Prostate gland (tissue), 2 donors: ENCODE data around the gene MYO15B.

Experiments
- POLR2A ChIP-seq: fragments of 450-650 bp; IDR thresholded peaks from one replicate; pipeline ENCODE4 v1.6.1; 2016; ENCODE audit warnings: antibody characterized with exemption, mild to moderate bottlenecking
- POLR2AphosphoS5 ChIP-seq: sonication (generic); formaldehyde crosslinking; IDR thresholded peaks from one replicate; pipeline ENCODE4 v1.6.1; 2017; ENCODE audit warnings: antibody characterized with exemption
- TF ChIP-seq, protein P1 (sequence below), 4 experiments: fragments of 200-600 bp in 2 of 4; fragments of 450-650 bp in 2 of 4; sonication (generic) in 2 of 4; IDR thresholded peaks; 1 replicate in 3 of 4; 2 replicates in 1 of 4; pipeline ENCODE4 v1.5.1; 2016 to 2019; ENCODE audit warnings: antibody characterized with exemption in 4 of 4, mild to moderate bottlenecking in 2 of 4, moderate library complexity in 2 of 4

DNA sequence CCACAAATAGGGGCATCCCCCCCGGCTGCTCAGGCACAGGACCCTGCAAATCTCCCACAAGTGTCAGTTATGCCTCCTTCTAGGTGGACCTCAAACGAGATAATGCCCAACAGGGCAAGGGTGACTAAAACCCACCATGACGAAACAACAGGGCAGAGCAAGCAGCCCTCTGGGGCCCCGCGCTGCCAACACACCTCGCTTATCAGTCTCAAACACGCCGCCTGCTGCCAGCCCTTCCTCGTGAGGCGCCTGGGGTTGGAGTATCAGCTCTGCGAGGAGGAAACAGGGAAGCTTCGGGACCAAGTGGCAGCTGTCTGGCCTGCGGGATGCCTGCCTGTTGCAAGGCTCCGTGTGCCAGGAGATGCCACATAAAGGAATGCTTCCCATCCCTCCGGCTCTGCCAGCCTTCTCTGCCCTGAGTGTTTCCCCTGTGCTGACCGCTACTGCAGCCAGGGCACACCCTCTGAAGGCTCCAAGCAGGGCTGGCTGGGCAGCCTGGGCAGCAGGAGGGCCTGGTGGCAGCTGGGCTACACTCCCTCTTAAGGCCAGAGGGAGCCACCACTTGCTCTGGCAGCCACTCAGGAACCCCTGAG is 48.1 kb downstream of the MYO15B start:
- no peak for TF ChIP-seq POLR2A
- TF ChIP-seq, protein P1, sequence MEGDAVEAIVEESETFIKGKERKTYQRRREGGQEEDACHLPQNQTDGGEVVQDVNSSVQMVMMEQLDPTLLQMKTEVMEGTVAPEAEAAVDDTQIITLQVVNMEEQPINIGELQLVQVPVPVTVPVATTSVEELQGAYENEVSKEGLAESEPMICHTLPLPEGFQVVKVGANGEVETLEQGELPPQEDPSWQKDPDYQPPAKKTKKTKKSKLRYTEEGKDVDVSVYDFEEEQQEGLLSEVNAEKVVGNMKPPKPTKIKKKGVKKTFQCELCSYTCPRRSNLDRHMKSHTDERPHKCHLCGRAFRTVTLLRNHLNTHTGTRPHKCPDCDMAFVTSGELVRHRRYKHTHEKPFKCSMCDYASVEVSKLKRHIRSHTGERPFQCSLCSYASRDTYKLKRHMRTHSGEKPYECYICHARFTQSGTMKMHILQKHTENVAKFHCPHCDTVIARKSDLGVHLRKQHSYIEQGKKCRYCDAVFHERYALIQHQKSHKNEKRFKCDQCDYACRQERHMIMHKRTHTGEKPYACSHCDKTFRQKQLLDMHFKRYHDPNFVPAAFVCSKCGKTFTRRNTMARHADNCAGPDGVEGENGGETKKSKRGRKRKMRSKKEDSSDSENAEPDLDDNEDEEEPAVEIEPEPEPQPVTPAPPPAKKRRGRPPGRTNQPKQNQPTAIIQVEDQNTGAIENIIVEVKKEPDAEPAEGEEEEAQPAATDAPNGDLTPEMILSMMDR (IDR thresholded peaks at IDR 0.05): no peak
- no peak for TF ChIP-seq POLR2AphosphoS5
